Mucosa of descending colon (tissue), 3 donors: ENCODE data around the gene FYB1. TPM values are rescaled to one million over a fixed set of nuclear protein-coding genes. Genes with fewer than 3 reads are reported as not detected.
A peak's percentile ranks its signal among the peaks of the same experiment; 100 is the strongest.

Source experiments
- ATAC-seq: fragments of 200-7000 bp; cut with Tn5 transposase; one replicate; pipeline ENCODE4 v1.9.1; 2020; ENCODE audit warnings: mild to moderate bottlenecking, moderate library complexity
- DNase-seq, 3 donors: peaks; one replicate each; pipeline ENCODE4 v3.0.0-alpha.2; 2020
- H3K36me3 ChIP-seq: fragments of 200-600 bp; one replicate; pipeline ENCODE4 v1.8.0; 2021; ENCODE audit warnings: low read depth, mild to moderate bottlenecking
- H3K4me1 ChIP-seq: fragments of 200-600 bp; one replicate; pipeline ENCODE4 v1.8.0; 2021; ENCODE audit warnings: low read depth, mild to moderate bottlenecking
- H3K4me3 ChIP-seq: fragments of 200-600 bp; one replicate; pipeline ENCODE4 v1.8.0; 2021; ENCODE audit warnings: mild to moderate bottlenecking
- H3K9me3 ChIP-seq: fragments of 200-600 bp; one replicate; pipeline ENCODE4 v1.8.0; 2021; ENCODE audit warnings: mild to moderate bottlenecking
- CTCF ChIP-seq: fragments of 200-600 bp; IDR thresholded peaks from one replicate; pipeline ENCODE4 v1.8.0; 2022; ENCODE audit warnings: antibody characterized with exemption, mild to moderate bottlenecking
- intact Hi-C, 2 donors: fragments of 100-400 bp; cut with DNase I in 1 of 2; cut with micrococcal nuclease in 1 of 2; formaldehyde crosslinking; loops; one replicate each; pipeline versions ENCODE4 v1.11.0 to v1.11.1; 2022; cut with DNase I, micrococcal nuclease
- total RNA-seq, 3 donors: library from RNA; stranded (reverse); fragmentation: NEBNext Ultra II Directional in 2 of 3; extraction: Animal tissue kit (Norgen Biotek cat#: 25700) in 2 of 3; gene quantifications; one replicate each; pipeline versions ENCODE4 v1.2.1 to v1.2.4, GENCODE V29; 2021 to 2023
- donor health status: DM: no; HTN: no; CAD: no; lungs with moderate emphysema.
- donor health status: DM: no; HTN: no; CAD: no.
- donor health status: DM: no; HTN: yes; CAD: no.

The FYB1 gene
- total RNA-seq, 3 donors from 2014 or later = 11.5 to 19.4 (median 13.1) TPM

GRCh38 chr5:39192450-39193160 is 26.8 kb downstream of the FYB1 start:
- Histone ChIP-seq H3K4me3 (no peak overlapping the region), H3K9me3 (no peaks in the 10 kb centered on the region), H3K36me3 (no peaks in the 10 kb centered on the region), H3K4me1 (no peaks in the 10 kb centered on the region)
- no peak for ATAC-seq
- TF ChIP-seq CTCF = no peak
- no peak for DNase-seq
- intact Hi-C loops = no loop called here

GRCh38 chr5:39191216-39191615 is 28.1 kb downstream of the FYB1 start:
- intact Hi-C loops = no loop called here
- DNase-seq (no peak), ATAC-seq (peak; percentile 49)
- no peaks in the 10 kb centered on the region for H3K36me3 ChIP-seq
- no peaks in the 10 kb centered on the region for H3K4me1 ChIP-seq
- H3K4me3 ChIP-seq = no peak overlapping the region
- no peaks in the 10 kb centered on the region for H3K9me3 ChIP-seq
- no peak for TF ChIP-seq CTCF

- DNase-seq = no peak
- no peak for ATAC-seq
- no peaks in the 10 kb centered on the region for H3K9me3 ChIP-seq
- TF ChIP-seq CTCF = no peak
- H3K36me3 ChIP-seq = no peaks in the 10 kb centered on the region
- intact Hi-C loops = no loop called here
- H3K4me3 ChIP-seq = no peak overlapping the region
- H3K4me1 ChIP-seq = no peaks in the 10 kb centered on the region
Observed at GRCh38 chr5:39190311-39191102, 28.9 kb downstream of the FYB1 start.

- H3K36me3 ChIP-seq = no peaks in the 10 kb centered on the region
- H3K4me3 ChIP-seq = no peak overlapping the region
- H3K4me1 ChIP-seq = no peaks in the 10 kb centered on the region
- ATAC-seq = no peak
- intact Hi-C loops = no loop called here
- no peaks in the 10 kb centered on the region for H3K9me3 ChIP-seq
- TF ChIP-seq CTCF = no peak
- no peak for DNase-seq
Observed at GRCh38 chr5:39189292-39189955, 29.9 kb downstream of the FYB1 start.

GRCh38 chr5:39187831-39188731 is 31.3 kb downstream of the FYB1 start:
- ATAC-seq = peak; percentile 28
- no peaks in the 10 kb centered on the region for H3K4me1 ChIP-seq
- H3K9me3 ChIP-seq = no peaks in the 10 kb centered on the region
- no peaks in the 10 kb centered on the region for H3K36me3 ChIP-seq
- intact Hi-C loops = no loop called here
- no peak for TF ChIP-seq CTCF
- no peak overlapping the region for H3K4me3 ChIP-seq
- no peak for DNase-seq
